Epithelial cell of proximal tubule (primary cell): Measurements from ENCODE around the gene KCNJ6. TPM values are rescaled to one million over a fixed set of nuclear protein-coding genes. Genes with fewer than 3 reads are reported as not detected.

ENCODE experiments used
- DNase-seq: peaks from one replicate; pipeline ENCODE4 v3.0.0-alpha.2; 2011; ENCODE audit warnings: low read depth
- H3K4me3 ChIP-seq: 2 replicates; pipeline ENCODE4 v1.5.1; 2011; ENCODE audit warnings: low read depth, mild to moderate bottlenecking, low read length
- total RNA-seq: library from RNA; depleted of rRNA; stranded (reverse); fragments of >200 nt; gene quantifications from 2 replicates; pipeline ENCODE4 v1.2.3, GENCODE V29; 2015
- TF ChIP-seq, protein P1 (sequence below): conservative IDR thresholded peaks from 2 replicates; pipeline ENCODE4 v1.5.1; 2012; ENCODE audit warnings: low read depth, mild to moderate bottlenecking, low read length

KCNJ6 gene
- total RNA-seq, 1 donor from 2014 or later, result under 0.01 TPM

- no peak for DNase-seq
- H3K4me3 ChIP-seq, result no peak overlapping the region
- TF ChIP-seq, protein P1, sequence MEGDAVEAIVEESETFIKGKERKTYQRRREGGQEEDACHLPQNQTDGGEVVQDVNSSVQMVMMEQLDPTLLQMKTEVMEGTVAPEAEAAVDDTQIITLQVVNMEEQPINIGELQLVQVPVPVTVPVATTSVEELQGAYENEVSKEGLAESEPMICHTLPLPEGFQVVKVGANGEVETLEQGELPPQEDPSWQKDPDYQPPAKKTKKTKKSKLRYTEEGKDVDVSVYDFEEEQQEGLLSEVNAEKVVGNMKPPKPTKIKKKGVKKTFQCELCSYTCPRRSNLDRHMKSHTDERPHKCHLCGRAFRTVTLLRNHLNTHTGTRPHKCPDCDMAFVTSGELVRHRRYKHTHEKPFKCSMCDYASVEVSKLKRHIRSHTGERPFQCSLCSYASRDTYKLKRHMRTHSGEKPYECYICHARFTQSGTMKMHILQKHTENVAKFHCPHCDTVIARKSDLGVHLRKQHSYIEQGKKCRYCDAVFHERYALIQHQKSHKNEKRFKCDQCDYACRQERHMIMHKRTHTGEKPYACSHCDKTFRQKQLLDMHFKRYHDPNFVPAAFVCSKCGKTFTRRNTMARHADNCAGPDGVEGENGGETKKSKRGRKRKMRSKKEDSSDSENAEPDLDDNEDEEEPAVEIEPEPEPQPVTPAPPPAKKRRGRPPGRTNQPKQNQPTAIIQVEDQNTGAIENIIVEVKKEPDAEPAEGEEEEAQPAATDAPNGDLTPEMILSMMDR, result no peak
These were observed 205.5 kb downstream of the KCNJ6 start for GRCh38 chr21:37710546-37711285.

DNA sequence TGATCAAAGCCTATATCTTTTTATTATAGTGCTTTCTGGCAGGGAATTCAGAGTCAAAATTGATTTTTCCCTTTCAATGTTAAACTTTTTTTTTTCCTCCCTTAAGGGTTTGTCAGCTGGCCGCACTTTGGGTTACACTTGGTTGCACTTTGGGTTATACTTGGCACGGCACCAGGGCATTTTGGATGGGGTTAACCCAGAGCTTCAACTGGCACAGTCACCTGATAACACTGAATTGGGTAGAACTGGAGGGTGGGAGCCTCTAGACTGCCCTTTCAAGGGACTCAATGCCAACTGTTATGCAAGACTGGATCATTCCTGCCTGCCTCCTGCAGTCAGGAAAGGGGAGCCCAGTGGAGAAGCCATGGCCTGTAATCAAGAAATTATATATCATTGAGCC lies 211.5 kb downstream of the KCNJ6 start:
- no peak overlapping the region for H3K4me3 ChIP-seq
- TF ChIP-seq, protein P1, result no peak
- DNase-seq, result no peak

DNA sequence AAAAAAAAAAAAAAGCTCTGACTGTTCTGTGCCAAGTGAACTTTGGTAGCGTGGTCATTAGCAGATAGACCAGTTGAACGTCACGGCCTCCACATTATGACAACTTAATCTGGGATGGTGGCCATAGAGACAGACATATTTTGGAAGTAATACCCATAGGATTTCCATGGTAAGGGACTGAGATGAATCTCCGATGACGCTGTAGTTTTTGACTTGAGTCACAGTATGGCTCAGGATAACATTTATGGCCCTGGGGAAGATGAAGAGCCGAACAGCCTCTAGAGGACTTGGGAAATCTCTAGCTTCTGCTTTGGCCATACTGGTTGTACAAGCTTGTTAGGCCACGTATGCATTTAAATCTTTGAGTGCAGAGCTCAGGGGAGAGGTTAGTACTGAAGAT lies 214.0 kb downstream of the KCNJ6 start:
- no peak overlapping the region for H3K4me3 ChIP-seq
- no peak for DNase-seq
- TF ChIP-seq, protein P1, result no peak

DNA sequence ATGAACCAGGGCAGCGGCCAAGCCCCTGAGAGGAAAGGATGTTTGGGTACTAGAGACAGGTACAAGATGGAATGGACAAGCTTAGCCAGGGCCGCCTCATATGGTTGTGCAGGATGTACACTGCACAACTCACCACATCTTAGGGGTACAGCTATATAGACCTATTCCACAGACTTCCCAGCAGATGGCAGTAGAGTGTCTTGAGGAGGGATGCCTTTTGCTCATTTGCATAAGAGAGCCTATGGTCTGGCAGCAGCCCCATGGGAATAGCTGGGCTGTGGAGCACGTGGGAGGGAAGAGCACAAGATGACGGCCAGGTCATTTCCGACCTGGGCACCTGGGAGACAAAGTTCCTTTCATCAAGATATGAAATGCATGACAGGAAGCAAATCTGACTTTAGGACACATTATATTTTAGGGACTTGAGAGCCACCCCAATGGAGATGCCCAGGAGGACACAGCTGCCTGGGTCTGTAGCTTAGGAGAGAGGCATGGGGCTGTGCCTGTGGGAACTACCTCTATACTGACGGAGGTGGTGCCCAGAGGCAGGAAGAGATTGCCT lies 215.5 kb downstream of the KCNJ6 start:
- peak; percentile 43 for DNase-seq
- TF ChIP-seq, protein P1, result peak; percentile 81
- H3K4me3 ChIP-seq, result no peak overlapping the region

DNA sequence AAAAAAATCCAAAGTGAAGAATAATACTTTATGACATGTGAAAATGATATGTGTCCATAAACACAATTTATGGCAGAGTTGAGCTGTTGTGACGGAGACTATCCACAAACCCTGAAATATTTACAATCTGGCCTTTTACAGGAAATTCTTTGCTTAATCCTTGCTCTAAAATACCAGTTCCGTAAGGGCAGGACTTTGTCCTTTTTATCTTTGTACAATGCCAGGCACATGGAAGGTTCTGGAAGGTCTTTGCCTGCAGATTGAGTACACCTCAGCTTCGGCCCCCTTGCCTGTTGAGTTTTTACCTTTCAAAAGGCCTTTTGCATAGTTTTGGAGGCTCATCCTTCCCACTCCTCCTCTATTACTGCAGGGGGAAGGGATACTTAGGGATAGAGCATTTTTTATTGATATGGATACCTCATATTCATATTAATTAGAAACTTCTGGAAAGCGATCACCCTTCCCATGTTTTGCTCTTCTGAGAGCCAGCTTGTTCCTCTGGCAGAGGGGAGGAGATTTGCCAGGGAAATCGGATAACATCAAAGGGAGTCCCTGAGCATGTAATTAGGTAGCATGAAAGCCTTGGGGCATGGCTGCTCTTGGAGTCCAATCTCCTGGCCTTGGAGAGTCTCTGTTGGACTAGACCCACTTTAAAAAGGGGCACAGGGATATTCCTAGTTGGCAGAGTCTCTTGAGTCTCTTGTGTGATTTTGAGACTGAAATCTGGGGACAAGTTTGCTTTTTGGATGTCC lies 217.1 kb downstream of the KCNJ6 start:
- TF ChIP-seq, protein P1, result no peak
- no peak overlapping the region for H3K4me3 ChIP-seq
- DNase-seq, result no peak

GRCh38 chr21:37696936-37697335 lies 219.3 kb downstream of the KCNJ6 start:
- no peak for DNase-seq
- TF ChIP-seq, protein P1, result no peak
- no peak overlapping the region for H3K4me3 ChIP-seq

GRCh38 chr21:37695111-37695510 lies 221.1 kb downstream of the KCNJ6 start:
- no peak overlapping the region for H3K4me3 ChIP-seq
- TF ChIP-seq, protein P1, result no peak

More at GRCh38 chr21:37695111-37695510, 221.1 kb downstream of the KCNJ6 start:
- DNase-seq, result no peak
